Peyer's patch (tissue), 4 donors: ENCODE results near the gene DHDH. TPM values are rescaled to one million over a fixed set of nuclear protein-coding genes. Genes with fewer than 3 reads are reported as not detected.
A peak's percentile ranks its signal among the peaks of the same experiment; 100 is the strongest.
"Not testable (repeated sequence)": the region's sequence is repeated elsewhere in the genome, so short reads cannot be mapped to it uniquely, and the experiment has no call there.

Experiments
- DNase-seq, 3 donors: peaks; one replicate each; pipeline ENCODE4 v3.0.0-alpha.2; 2017 to 2019
- H3K27ac ChIP-seq, 4 donors: fragments of 200-600 bp; sonication (generic); one replicate each; pipeline ENCODE4 v1.5.1; 2016 to 2019
- H3K27me3 ChIP-seq, 2 donors: fragments of 200-600 bp; sonication (generic); one replicate each; pipeline ENCODE4 v1.5.1; 2019
- H3K36me3 ChIP-seq, 3 donors: fragments of 200-600 bp; sonication (generic); one replicate each; pipeline ENCODE4 v1.5.1; 2016 to 2019
- H3K4me1 ChIP-seq, 4 donors: fragments of 200-600 bp; sonication (generic); one replicate each; pipeline ENCODE4 v1.5.1; 2016 to 2019
- H3K4me3 ChIP-seq, 4 donors: fragments of 200-600 bp; sonication (generic); 1 replicate in 3 of 4; 2 replicates in 1 of 4; pipeline ENCODE4 v1.5.1; 2016 to 2019; ENCODE audit warnings: mild to moderate bottlenecking in 1 of 4
- H3K9me3 ChIP-seq, 4 donors: fragments of 200-600 bp; sonication (generic); one replicate each; pipeline ENCODE4 v1.5.1; 2016 to 2019; ENCODE audit warnings: mild to moderate bottlenecking in 1 of 4
- CTCF ChIP-seq, 6 experiments: fragments of 450-650 bp in 4 of 6; fragments of 200-600 bp in 2 of 6; sonication (generic) in 1 of 6; IDR thresholded peaks; one replicate each; pipeline ENCODE4 v1.5.1; 2017 to 2019; ENCODE audit warnings: antibody characterized with exemption in 6 of 6, mild to moderate bottlenecking in 3 of 6, moderate library complexity in 1 of 6
- POLR2A ChIP-seq, 2 donors: fragments of 450-650 bp; IDR thresholded peaks; one replicate each; pipeline ENCODE4 v1.5.1; 2017; ENCODE audit warnings: antibody characterized with exemption in 2 of 2, mild to moderate bottlenecking in 2 of 2, moderate library complexity in 2 of 2
- total RNA-seq, 4 donors: library from RNA; depleted of rRNA; stranded (reverse); fragments of >200 nt; gene quantifications; one replicate each; pipeline ENCODE4 v1.1.0, GENCODE V29; 2016

The DHDH gene
- total RNA-seq, 4 donors from 2014 or later, result 14.6 to 55.5 (median 45.9) TPM; not detected in 1

GRCh38 chr19:48914181-48914580 is 19.3 kb upstream of the DHDH start:
- Histone ChIP-seq H3K9me3 (no peaks in the 10 kb centered on the region), H3K4me3 (no peak overlapping the region), H3K27ac (no peak overlapping the region), H3K27me3 (no peaks in the 10 kb centered on the region), H3K4me1 (no peaks in the 10 kb centered on the region), H3K36me3 (peaks cover 0 to 100% (median 0%) of the 10 kb centered on the region in 3 donors)
- TF ChIP-seq POLR2A (IDR thresholded peaks at IDR 0.05), result no peak
- TF ChIP-seq CTCF (IDR thresholded peaks at IDR 0.05), result no peak
- DNase-seq, result no peak

GRCh38 chr19:48915757-48916156 is 17.7 kb upstream of the DHDH start:
- no peaks in the 10 kb centered on the region for H3K9me3 ChIP-seq
- no peaks in the 10 kb centered on the region for H3K4me1 ChIP-seq
- TF ChIP-seq CTCF (IDR thresholded peaks at IDR 0.05), result no peak
- TF ChIP-seq POLR2A (IDR thresholded peaks at IDR 0.05), result no peak
- no peak overlapping the region for H3K4me3 ChIP-seq
- H3K27ac ChIP-seq, result no peak overlapping the region
- DNase-seq, result no peak
- peaks cover 0 to 93% (median 0%) of the 10 kb centered on the region in 3 donors for H3K36me3 ChIP-seq
- no peaks in the 10 kb centered on the region for H3K27me3 ChIP-seq

DNA sequence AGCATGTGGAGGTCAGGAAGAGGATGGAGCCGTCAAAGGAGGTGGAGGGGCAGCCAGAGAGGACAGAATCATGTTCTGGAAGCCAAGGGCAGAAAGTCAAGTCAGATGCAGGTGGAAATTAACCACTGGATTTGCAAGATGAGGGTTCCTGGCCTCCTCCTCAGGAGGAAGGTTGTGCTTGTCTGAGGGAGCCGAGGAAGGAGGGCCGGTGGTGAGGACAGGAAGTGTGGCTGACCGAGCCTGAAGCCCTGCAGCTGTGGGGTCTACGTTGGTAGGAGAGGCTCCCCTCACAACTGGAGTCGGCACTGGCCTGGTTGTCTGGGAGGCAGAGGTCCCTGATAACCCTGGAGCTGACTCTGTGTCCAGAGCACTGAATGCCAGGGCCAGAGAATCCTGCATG is 15.4 kb upstream of the DHDH start:
- DNase-seq, result peak in 1 of 3 donors; percentile 29
- no peaks in the 10 kb centered on the region for H3K4me1 ChIP-seq
- H3K27ac ChIP-seq, result peak overlapping the region in 1 of 4 donors; percentile 42
- no peaks in the 10 kb centered on the region for H3K9me3 ChIP-seq
- H3K4me3 ChIP-seq, result no peak overlapping the region
- no peaks in the 10 kb centered on the region for H3K27me3 ChIP-seq
- peaks cover 0 to 93% (median 0%) of the 10 kb centered on the region in 3 donors for H3K36me3 ChIP-seq
- TF ChIP-seq POLR2A (IDR thresholded peaks at IDR 0.05) (no peak), CTCF (IDR thresholded peaks at IDR 0.05) (no peak)

DNA sequence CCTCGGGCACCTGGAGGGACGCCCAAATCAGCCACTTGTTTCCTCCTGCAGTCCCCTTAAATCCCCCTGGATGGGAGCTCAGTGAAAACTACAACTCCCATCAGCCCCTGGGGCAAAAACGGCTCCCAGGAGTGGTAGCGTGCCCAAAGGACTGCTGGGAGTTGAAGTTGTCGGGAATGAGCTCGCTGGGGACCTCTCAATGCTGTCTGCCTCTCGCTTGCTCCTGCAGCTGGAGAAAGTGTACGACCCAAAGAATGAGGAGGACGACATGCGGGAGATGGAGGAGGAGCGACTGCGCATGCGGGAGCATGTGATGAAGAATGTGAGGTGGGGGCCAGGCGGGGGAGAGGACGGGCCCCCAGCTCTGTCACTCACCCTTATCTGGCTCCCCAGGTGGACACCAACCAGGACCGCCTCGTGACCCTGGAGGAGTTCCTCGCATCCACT is 14.7 kb upstream of the DHDH start:
- TF ChIP-seq POLR2A (IDR thresholded peaks at IDR 0.05), result no peak
- no peak for TF ChIP-seq CTCF (IDR thresholded peaks at IDR 0.05)
- Histone ChIP-seq H3K27ac (no peak overlapping the region), H3K4me3 (no peak overlapping the region), H3K9me3 (no peaks in the 10 kb centered on the region), H3K27me3 (no peaks in the 10 kb centered on the region), H3K36me3 (peaks cover 0 to 87% (median 0%) of the 10 kb centered on the region in 3 donors), H3K4me1 (no peaks in the 10 kb centered on the region)
- DNase-seq, result no peak

GRCh38 chr19:48919271-48919670 is 14.2 kb upstream of the DHDH start:
- H3K4me3 ChIP-seq, H3K9me3 ChIP-seq, H3K27ac ChIP-seq, DNase-seq, H3K27me3 ChIP-seq, H3K4me1 ChIP-seq: not testable (repeated sequence)
- peaks cover 0 to 83% (median 0%) of the 10 kb centered on the region in 3 donors for H3K36me3 ChIP-seq

GRCh38 chr19:48920949-48921348 is 12.6 kb upstream of the DHDH start:
- H3K27me3 ChIP-seq, result no peaks in the 10 kb centered on the region
- no peak overlapping the region for H3K27ac ChIP-seq
- no peak overlapping the region for H3K4me3 ChIP-seq
- no peaks in the 10 kb centered on the region for H3K4me1 ChIP-seq
- no peaks in the 10 kb centered on the region for H3K9me3 ChIP-seq
- no peak for TF ChIP-seq POLR2A (IDR thresholded peaks at IDR 0.05)
- TF ChIP-seq CTCF (IDR thresholded peaks at IDR 0.05), result no peak
- peaks cover 0 to 66% (median 0%) of the 10 kb centered on the region in 3 donors for H3K36me3 ChIP-seq
- no peak for DNase-seq
